HG03378 (cell line): ENCODE data around the gene PPP1R14D.
A peak's percentile ranks its signal among the peaks of the same experiment; 100 is the strongest.

Source experiments
- ATAC-seq: cut with Tn5 transposase; IDR thresholded peaks from one replicate; pipeline ENCODE4 v1.9.1; 2021; ENCODE audit warnings: mild to moderate bottlenecking, moderate library complexity; ENCODE audit not compliant: unreplicated experiment

Gene PPP1R14D

DNA sequence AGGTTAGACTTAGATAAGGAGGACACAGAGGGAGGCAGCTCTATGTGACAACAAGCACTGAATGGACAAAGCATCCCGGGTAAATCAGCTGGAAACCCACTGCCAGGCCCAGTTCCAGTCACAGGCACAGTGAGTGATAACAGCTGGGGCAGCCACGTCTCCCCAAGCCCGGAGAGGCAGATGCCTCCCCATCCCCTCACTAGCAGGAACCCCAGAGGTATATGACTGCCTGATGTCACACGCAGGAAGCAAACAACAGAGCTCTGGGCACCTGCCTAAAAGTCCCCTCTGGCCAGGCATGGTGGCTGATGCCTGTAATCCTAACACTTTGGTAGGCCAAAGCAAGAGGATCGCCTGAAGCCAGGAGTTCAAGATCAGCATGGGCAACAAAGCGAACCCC lies 40.5 kb downstream of the PPP1R14D start:
- ATAC-seq: no peak

- ATAC-seq: no peak
Observed at GRCh38 chr15:40787344-40787841, 41.1 kb downstream of the PPP1R14D start.

DNA sequence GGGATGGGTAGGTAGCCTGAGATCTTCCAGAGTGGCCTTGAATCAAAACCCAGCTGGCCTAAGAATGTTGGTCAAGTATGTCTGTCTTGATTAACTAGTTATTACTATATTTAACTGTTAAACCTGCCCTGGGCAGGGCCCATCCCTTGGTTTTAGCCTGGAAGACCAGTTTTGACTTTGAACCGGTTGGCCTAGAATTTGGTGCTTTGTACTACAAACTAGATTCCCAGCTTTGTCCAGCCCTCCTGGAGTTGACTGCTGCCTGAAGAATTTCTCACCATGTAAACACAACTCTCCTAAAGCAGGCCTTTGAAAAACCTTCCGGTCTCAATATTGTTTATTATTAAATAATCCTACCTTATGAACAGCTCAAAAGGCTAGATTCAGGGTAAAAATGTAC lies 42.7 kb downstream of the PPP1R14D start:
- no peak for ATAC-seq

GRCh38 chr15:40785164-40785563 lies 43.3 kb downstream of the PPP1R14D start:
- ATAC-seq: no peak

- ATAC-seq: no peak
Observed at GRCh38 chr15:40782609-40783227, 45.8 kb downstream of the PPP1R14D start.

DNA sequence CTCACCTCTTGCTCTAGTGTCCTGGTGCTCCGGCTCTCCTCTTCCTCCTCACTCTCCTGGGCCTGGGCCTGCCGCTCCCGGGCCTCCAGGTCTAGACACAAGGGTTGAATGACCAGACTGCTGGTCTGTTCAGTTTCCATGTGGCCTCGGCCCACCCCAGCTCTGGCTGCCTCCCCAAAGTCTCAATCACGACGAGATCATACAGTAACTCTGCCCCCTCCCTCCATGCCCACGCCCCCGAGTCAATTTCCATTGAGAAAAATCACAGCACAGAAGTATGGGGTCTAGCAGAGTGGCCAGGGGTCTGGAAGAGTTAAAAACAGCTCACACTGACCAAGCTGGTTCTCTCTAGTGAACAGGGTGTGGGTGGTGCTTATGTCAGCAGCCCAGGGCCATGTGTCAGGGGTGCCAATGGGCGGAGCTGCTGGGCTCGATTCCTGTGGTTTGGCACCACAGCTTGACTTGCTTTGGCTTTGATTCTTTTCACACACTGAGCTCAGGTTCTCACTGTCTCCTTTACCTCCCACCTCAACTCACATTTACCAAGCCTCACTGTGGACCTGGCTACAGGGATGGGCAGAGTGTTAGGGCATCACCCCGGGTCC lies 51.9 kb downstream of the PPP1R14D start:
- ATAC-seq: no peak

GRCh38 chr15:40775740-40776536 lies 52.6 kb downstream of the PPP1R14D start:
- no peak for ATAC-seq

DNA sequence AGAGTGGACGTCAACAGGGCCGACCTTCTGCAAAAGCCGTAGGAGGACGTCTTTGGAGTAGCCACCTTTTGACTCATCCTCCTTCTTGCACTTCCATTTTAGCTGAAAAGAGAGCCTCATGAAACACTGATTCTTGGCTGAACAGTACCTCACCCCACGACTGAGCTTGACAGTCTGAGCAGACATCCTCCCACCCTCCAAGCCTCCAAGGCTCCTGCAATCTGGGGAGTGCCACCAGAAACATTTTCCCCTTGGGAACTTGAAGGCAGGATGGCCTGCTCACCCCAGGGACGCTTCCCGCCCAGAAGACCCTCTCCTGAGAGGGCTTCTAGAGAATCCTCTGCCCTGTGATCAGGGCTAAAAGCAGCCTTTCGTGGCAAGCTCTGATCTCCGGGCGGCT lies 53.5 kb downstream of the PPP1R14D start:
- no peak for ATAC-seq

DNA sequence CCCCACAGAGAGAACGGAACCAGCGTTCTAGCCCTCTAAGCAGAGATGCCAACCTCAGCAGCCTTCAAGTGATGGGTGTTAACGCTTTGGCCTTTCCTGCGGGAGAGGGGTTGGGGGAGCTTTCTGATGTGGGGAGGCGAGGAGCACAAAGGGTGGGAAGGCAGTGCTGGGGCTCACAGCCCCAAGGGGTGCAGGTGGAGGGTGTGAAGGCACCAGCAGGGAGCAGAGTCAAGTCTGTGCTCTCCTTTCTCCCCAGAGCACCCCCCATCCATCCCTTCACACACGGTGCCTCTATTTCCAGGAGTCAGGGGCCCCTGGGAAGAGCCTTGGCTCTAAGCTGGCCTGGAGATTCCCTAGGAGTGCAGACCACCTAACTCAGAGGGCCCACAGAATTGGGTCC lies 54.6 kb downstream of the PPP1R14D start:
- ATAC-seq: no peak

GRCh38 chr15:40773496-40773895 lies 55.0 kb downstream of the PPP1R14D start:
- ATAC-seq: no peak

GRCh38 chr15:40772014-40772413 lies 56.5 kb downstream of the PPP1R14D start:
- no peak for ATAC-seq

DNA sequence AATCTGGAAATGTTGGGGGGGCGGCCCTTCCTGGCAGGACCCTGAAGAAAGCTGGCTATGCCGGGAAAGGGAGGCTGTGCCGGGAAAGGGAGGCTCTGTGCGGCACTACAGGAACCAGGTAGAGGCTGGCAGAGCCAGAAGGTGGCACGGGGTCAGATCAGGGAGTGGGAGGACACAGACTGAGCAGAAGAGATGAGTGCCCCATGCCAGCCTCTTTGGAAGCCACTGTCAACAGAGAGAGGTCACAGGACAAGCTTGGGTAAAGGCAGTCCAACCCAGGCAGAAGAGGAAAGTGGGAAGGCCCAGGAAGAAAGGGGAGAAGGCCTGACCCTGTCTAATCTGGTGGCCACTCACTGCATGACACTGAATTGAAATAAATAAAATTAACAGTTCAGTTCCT lies 57.3 kb downstream of the PPP1R14D start:
- ATAC-seq: no peak

- no peak for ATAC-seq
Observed at GRCh38 chr15:40770147-40770721, 58.3 kb downstream of the PPP1R14D start.

GRCh38 chr15:40769274-40770146 lies 59.0 kb downstream of the PPP1R14D start, which contains the start of gene C15orf62:
Gene C15orf62 (plus strand): TSS chr15:40769980. CDS start chr15:40770496, 516 bp downstream.
- ATAC-seq: peak; percentile 38

- ATAC-seq: no peak
Observed at GRCh38 chr15:40768521-40769273, 59.8 kb downstream of the PPP1R14D start.

- no peak for ATAC-seq
Observed at GRCh38 chr15:40767838-40768500, 60.5 kb downstream of the PPP1R14D start.

GRCh38 chr15:40766906-40767837 lies 61.3 kb downstream of the PPP1R14D start:
- no peak for ATAC-seq

DNA sequence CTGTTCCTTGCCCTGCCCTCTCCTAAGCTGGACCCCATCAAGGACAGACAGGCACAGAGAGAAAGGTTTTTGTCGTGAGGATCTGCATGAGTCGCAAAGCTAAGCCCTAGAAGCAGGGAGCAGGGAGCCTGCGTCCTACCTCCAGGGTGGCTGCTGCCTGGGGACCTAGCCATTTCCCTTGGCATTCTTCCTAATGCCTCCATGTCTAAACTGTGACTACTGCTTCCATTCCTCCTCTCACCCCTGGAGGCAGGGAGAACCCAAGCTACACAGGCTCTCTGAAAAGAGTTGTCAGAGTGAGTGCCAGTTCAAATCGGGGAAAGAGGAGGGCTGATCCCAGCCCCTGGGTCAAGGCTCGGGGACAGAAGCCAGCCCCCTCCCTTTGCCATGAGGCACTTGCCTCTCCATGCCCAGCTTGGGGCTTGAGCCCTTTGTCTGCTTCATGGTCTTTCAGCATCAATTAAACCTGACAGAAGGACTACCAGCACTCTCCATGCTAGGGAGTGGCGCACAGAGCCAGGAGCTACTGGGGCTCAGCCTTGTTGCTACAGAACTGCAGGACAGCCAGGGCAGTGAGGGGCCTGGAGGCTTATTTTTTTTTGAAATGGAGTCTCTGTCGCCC lies 62.2 kb downstream of the PPP1R14D start:
- ATAC-seq: no peak
